ENCODE results near the gene CD99L2.
A peak's percentile ranks its signal among the peaks of the same experiment; 100 is the strongest.

Gene CD99L2

GRCh38 chrX:150753357-150753756 is 145.1 kb downstream of the CD99L2 start:
- Histone ChIP-seq H2BK15ac (ENCODE audit: low read depth, poor library complexity, severe bottlenecking) (no peak overlapping the region), H4K91ac (ENCODE audit: low read length) (no peak overlapping the region), H3K36me3 (ENCODE audit: control insufficient read depth in 1 of 2, insufficient read depth in 2 of 2, low read depth in 1 of 2, low read length in 2 of 2) (peaks cover 3 to 23% of the 10 kb centered on the region in 2 experiments), H2BK12ac (ENCODE audit: low read length in 2 of 2) (no peak overlapping the region), H3K23ac (ENCODE audit: low read length in 2 of 2) (no peak overlapping the region), H3K9ac (ENCODE audit: low read length) (no peak overlapping the region), H3K4me2 (ENCODE audit: low read length, poor library complexity, severe bottlenecking) (no peak overlapping the region), H3K9me3 (ENCODE audit: control insufficient read depth, low read length) (no peaks in the 10 kb centered on the region), H3K27ac (ENCODE audit: low read length, poor library complexity, severe bottlenecking) (no peak overlapping the region), H2BK120ac (ENCODE audit: low read depth, low read length) (no peak overlapping the region), H3K27me3 (ENCODE audit: control insufficient read depth in 1 of 2, insufficient read depth in 1 of 2, low read length in 2 of 2) (peaks cover 0 to 11% of the 10 kb centered on the region in 2 experiments), H3K79me1 (replicated peaks; ENCODE audit: low read length, poor library complexity, severe bottlenecking) (no peaks in the 10 kb centered on the region), H2BK5ac (ENCODE audit: low read depth, low read length, poor library complexity, severe bottlenecking) (no peak overlapping the region), H2AFZ (ENCODE audit: low read depth, low read length) (no peak overlapping the region), H4K8ac (ENCODE audit: low read length) (no peak overlapping the region), H3K18ac (ENCODE audit: low read depth in 1 of 2, low read length in 2 of 2) (no peak overlapping the region), H2AK5ac (ENCODE audit: low read length, severe bottlenecking) (no peak overlapping the region), H3K4ac (ENCODE audit: low read depth in 1 of 2, low read length in 2 of 2) (no peak overlapping the region), H3K4me3 (ENCODE audit: insufficient read depth in 1 of 2, low read depth in 1 of 2, low read length in 2 of 2) (no peak overlapping the region), H3K4me1 (ENCODE audit: control insufficient read depth, insufficient read depth, low read depth, low read length) (no peaks in the 10 kb centered on the region), H3K14ac (ENCODE audit: low read length in 2 of 2) (no peak overlapping the region)
- no peak for DNase-seq
- no CpG with 5 or more reads among the region's 4 CpGs for WGBS

- H3K4ac ChIP-seq (ENCODE audit: low read depth in 1 of 2, low read length in 2 of 2): no peak overlapping the region
- H3K4me2 ChIP-seq (ENCODE audit: low read length, poor library complexity, severe bottlenecking): no peak overlapping the region
- no peak overlapping the region for H3K27ac ChIP-seq (ENCODE audit: low read length, poor library complexity, severe bottlenecking)
- H3K27me3 ChIP-seq (ENCODE audit: control insufficient read depth in 1 of 2, insufficient read depth in 1 of 2, low read length in 2 of 2): peaks cover 0 to 14% of the 10 kb centered on the region in 2 experiments
- WGBS: 100% methylated on average over 1 of the region's 3 CpGs
- no peak overlapping the region for H2AK5ac ChIP-seq (ENCODE audit: low read length, severe bottlenecking)
- no peak overlapping the region for H2BK15ac ChIP-seq (ENCODE audit: low read depth, poor library complexity, severe bottlenecking)
- no peak for DNase-seq
- no peaks in the 10 kb centered on the region for H3K79me1 ChIP-seq (replicated peaks; ENCODE audit: low read length, poor library complexity, severe bottlenecking)
- H2AFZ ChIP-seq (ENCODE audit: low read depth, low read length): no peak overlapping the region
- no peak overlapping the region for H3K23ac ChIP-seq (ENCODE audit: low read length in 2 of 2)
- no peak overlapping the region for H2BK120ac ChIP-seq (ENCODE audit: low read depth, low read length)
- no peak overlapping the region for H4K91ac ChIP-seq (ENCODE audit: low read length)
- no peak overlapping the region for H2BK5ac ChIP-seq (ENCODE audit: low read depth, low read length, poor library complexity, severe bottlenecking)
- no peak overlapping the region for H2BK12ac ChIP-seq (ENCODE audit: low read length in 2 of 2)
- no peaks in the 10 kb centered on the region for H3K4me1 ChIP-seq (ENCODE audit: control insufficient read depth, insufficient read depth, low read depth, low read length)
- H4K8ac ChIP-seq (ENCODE audit: low read length): no peak overlapping the region
- H3K9me3 ChIP-seq (ENCODE audit: control insufficient read depth, low read length): no peaks in the 10 kb centered on the region
- H3K9ac ChIP-seq (ENCODE audit: low read length): no peak overlapping the region
- H3K4me3 ChIP-seq (ENCODE audit: insufficient read depth in 1 of 2, low read depth in 1 of 2, low read length in 2 of 2): no peak overlapping the region
- H3K14ac ChIP-seq (ENCODE audit: low read length in 2 of 2): no peak overlapping the region
- peaks cover 3 to 12% of the 10 kb centered on the region in 2 experiments for H3K36me3 ChIP-seq (ENCODE audit: control insufficient read depth in 1 of 2, insufficient read depth in 2 of 2, low read depth in 1 of 2, low read length in 2 of 2)
- no peak overlapping the region for H3K18ac ChIP-seq (ENCODE audit: low read depth in 1 of 2, low read length in 2 of 2)
Measured at GRCh38 chrX:150752124-150752523, 146.3 kb downstream of the CD99L2 start.

DNA sequence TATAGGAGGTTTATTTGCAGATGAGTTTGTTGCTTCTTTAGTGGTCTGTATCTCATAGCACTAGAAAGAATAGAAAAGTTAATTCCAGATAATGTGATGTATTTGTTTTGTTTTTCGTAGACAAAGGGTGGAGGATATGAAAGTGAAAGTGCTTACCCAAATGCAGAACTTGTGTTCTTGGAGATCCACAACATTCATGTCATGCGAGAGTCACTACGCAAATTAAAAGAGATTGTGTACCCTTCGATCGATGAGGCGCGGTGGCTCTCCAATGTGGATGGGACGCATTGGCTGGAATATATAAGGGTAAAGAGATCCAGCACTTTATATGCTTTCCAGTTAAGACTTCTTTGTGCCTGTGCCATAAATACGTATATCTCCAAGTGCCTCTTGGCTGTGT is 162.0 kb downstream of the CD99L2 start:
- Histone ChIP-seq H3K27me3 (ENCODE audit: control insufficient read depth in 1 of 2, insufficient read depth in 1 of 2, low read length in 2 of 2) (peaks cover 0 to 3% of the 10 kb centered on the region in 2 experiments), H3K4ac (ENCODE audit: low read depth in 1 of 2, low read length in 2 of 2) (no peak overlapping the region)
- WGBS: 99% methylated on average over 9 of the region's 9 CpGs

GRCh38 chrX:150731795-150732194 is 166.7 kb downstream of the CD99L2 start:
- Histone ChIP-seq H3K4ac (ENCODE audit: low read depth in 1 of 2, low read length in 2 of 2) (no peak overlapping the region), H3K18ac (ENCODE audit: low read depth in 1 of 2, low read length in 2 of 2) (no peak overlapping the region), H3K27me3 (ENCODE audit: control insufficient read depth in 1 of 2, insufficient read depth in 1 of 2, low read length in 2 of 2) (peaks cover 0 to 11% of the 10 kb centered on the region in 2 experiments), H3K9me3 (ENCODE audit: control insufficient read depth, low read length) (no peaks in the 10 kb centered on the region), H3K4me2 (ENCODE audit: low read length, poor library complexity, severe bottlenecking) (no peak overlapping the region), H3K36me3 (ENCODE audit: control insufficient read depth in 1 of 2, insufficient read depth in 2 of 2, low read depth in 1 of 2, low read length in 2 of 2) (peaks cover 11 to 29% of the 10 kb centered on the region in 2 experiments), H2BK12ac (ENCODE audit: low read length in 2 of 2) (no peak overlapping the region), H2BK5ac (ENCODE audit: low read depth, low read length, poor library complexity, severe bottlenecking) (no peak overlapping the region), H2BK15ac (ENCODE audit: low read depth, poor library complexity, severe bottlenecking) (no peak overlapping the region), H3K14ac (ENCODE audit: low read length in 2 of 2) (no peak overlapping the region), H3K27ac (ENCODE audit: low read length, poor library complexity, severe bottlenecking) (no peak overlapping the region), H4K8ac (ENCODE audit: low read length) (no peak overlapping the region), H3K4me1 (ENCODE audit: control insufficient read depth, insufficient read depth, low read depth, low read length) (no peaks in the 10 kb centered on the region), H3K4me3 (ENCODE audit: insufficient read depth in 1 of 2, low read depth in 1 of 2, low read length in 2 of 2) (no peak overlapping the region), H2AK5ac (ENCODE audit: low read length, severe bottlenecking) (no peak overlapping the region), H2AFZ (ENCODE audit: low read depth, low read length) (no peak overlapping the region), H3K23ac (ENCODE audit: low read length in 2 of 2) (no peak overlapping the region), H4K91ac (ENCODE audit: low read length) (no peak overlapping the region), H2BK120ac (ENCODE audit: low read depth, low read length) (no peak overlapping the region), H3K9ac (ENCODE audit: low read length) (peak overlapping the region; percentile 72), H3K79me1 (replicated peaks; ENCODE audit: low read length, poor library complexity, severe bottlenecking) (peaks cover 6% of the 10 kb centered on the region)
- 96% methylated on average over 2 of the region's 3 CpGs for WGBS
- peak; percentile 52 for DNase-seq

More for the DNA sequence above, 162.0 kb downstream of the CD99L2 start:
- no peak overlapping the region for H2BK120ac ChIP-seq (ENCODE audit: low read depth, low read length)
- H2BK15ac ChIP-seq (ENCODE audit: low read depth, poor library complexity, severe bottlenecking): no peak overlapping the region
- no peak overlapping the region for H3K27ac ChIP-seq (ENCODE audit: low read length, poor library complexity, severe bottlenecking)
- no peak overlapping the region for H3K4me2 ChIP-seq (ENCODE audit: low read length, poor library complexity, severe bottlenecking)
- H3K36me3 ChIP-seq (ENCODE audit: control insufficient read depth in 1 of 2, insufficient read depth in 2 of 2, low read depth in 1 of 2, low read length in 2 of 2): peaks cover 33 to 57% of the 10 kb centered on the region in 2 experiments
- H2AFZ ChIP-seq (ENCODE audit: low read depth, low read length): no peak overlapping the region
- H3K18ac ChIP-seq (ENCODE audit: low read depth in 1 of 2, low read length in 2 of 2): no peak overlapping the region
- DNase-seq: no peak
- H4K91ac ChIP-seq (ENCODE audit: low read length): no peak overlapping the region
- no peak overlapping the region for H2BK5ac ChIP-seq (ENCODE audit: low read depth, low read length, poor library complexity, severe bottlenecking)
- H3K9me3 ChIP-seq (ENCODE audit: control insufficient read depth, low read length): no peaks in the 10 kb centered on the region
- no peak overlapping the region for H2BK12ac ChIP-seq (ENCODE audit: low read length in 2 of 2)
- no peak overlapping the region for H3K23ac ChIP-seq (ENCODE audit: low read length in 2 of 2)
- H3K9ac ChIP-seq (ENCODE audit: low read length): peak overlapping the region; percentile 21
- no peak overlapping the region for H4K8ac ChIP-seq (ENCODE audit: low read length)
- no peaks in the 10 kb centered on the region for H3K4me1 ChIP-seq (ENCODE audit: control insufficient read depth, insufficient read depth, low read depth, low read length)
- peaks cover 15% of the 10 kb centered on the region for H3K79me1 ChIP-seq (replicated peaks; ENCODE audit: low read length, poor library complexity, severe bottlenecking)
- H3K14ac ChIP-seq (ENCODE audit: low read length in 2 of 2): no peak overlapping the region
- no peak overlapping the region for H2AK5ac ChIP-seq (ENCODE audit: low read length, severe bottlenecking)
- peak overlapping the region in 1 of 2 experiments; percentile 34 for H3K4me3 ChIP-seq (ENCODE audit: insufficient read depth in 1 of 2, low read depth in 1 of 2, low read length in 2 of 2)

Measured in mesenchymal stem cell (in vitro differentiated cells and primary cell).